A549 treated with AZD2906 at 1 μM for 4 hours (cell line): ENCODE results near the gene ATAD5. TPM values are rescaled to one million over a fixed set of nuclear protein-coding genes. Genes with fewer than 3 reads are reported as not detected.

Source experiments
- total RNA-seq: library from RNA; stranded (reverse); fragments of 200-300 nt; extraction: Qiagen RNA extraction; gene quantifications from 5 replicates; pipeline ENCODE4 v1.2.3, GENCODE V29; 2022

ATAD5 gene
- total RNA-seq = 3.1 to 5.1 TPM (median 3.9 TPM) in 5 replicates

GRCh38 chr17:30831663-30832437 is at the start of gene ATAD5:
TSS of gene ATAD5 (plus strand) at chr17:30831966. CDS start at chr17:30832348, 382 bp downstream.

GRCh38 chr17:30824356-30825145 is 7.2 kb upstream of the ATAD5 start, which contains the start of gene CRLF3:
TSS of gene CRLF3 (minus strand) at chr17:30824692. CDS start at chr17:30824651, 41 bp downstream.

GRCh38 chr17:30906101-30906911 is 74.5 kb downstream of the ATAD5 start, which contains the start of gene TEFM:
TSS of gene TEFM (minus strand) at chr17:30906238. CDS start at chr17:30906198, 40 bp downstream.

GRCh38 chr17:30921544-30922196 is 89.9 kb downstream of the ATAD5 start, which contains the start of gene ADAP2:
TSS of gene ADAP2 (plus strand) at chr17:30921945. CDS start at chr17:30922015, 70 bp downstream.

Other genes with a start within 250 kb of the ATAD5 start
- 12.1 to 19.2 TPM (median 15.1 TPM) in 5 replicates for gene CRLF3, start 7.3 kb upstream of the ATAD5 start, total RNA-seq
- gene TEFM, start 74.3 kb downstream of the ATAD5 start, total RNA-seq = 16.6 to 29.4 TPM (median 18.4 TPM) in 5 replicates
- 2.2 to 5.9 TPM (median 2.6 TPM) in 5 replicates for gene ADAP2, start 90.0 kb downstream of the ATAD5 start, total RNA-seq
- 21.7 to 25.7 TPM (median 24.9 TPM) in 5 replicates for gene RNF135, start 139.1 kb downstream of the ATAD5 start, total RNA-seq